Left lobe of liver (tissue), 2 donors: ENCODE measurements around the gene CLSTN2. TPM values are rescaled to one million over a fixed set of nuclear protein-coding genes. Genes with fewer than 3 reads are reported as not detected.

Source experiments
- ATAC-seq: fragments of 200-7000 bp; cut with Tn5 transposase; one replicate; pipeline ENCODE4 v1.9.1; 2020; ENCODE audit warnings: mild to moderate bottlenecking, moderate library complexity
- DNase-seq: peaks from one replicate; pipeline ENCODE4 v3.0.0-alpha.2; 2020; ENCODE audit warnings: low spot score
- total RNA-seq: library from RNA; stranded (reverse); gene quantifications from one replicate; pipeline ENCODE4 v1.2.1, GENCODE V29; 2021
- donor health status: DM: no; HTN: no; CAD: no; lungs with moderate emphysema.
- donor health status: DM: no; HTN: yes; CAD: no.

CLSTN2 gene
- 1.9 TPM for total RNA-seq

- peak; percentile 48 for DNase-seq
- ATAC-seq: peak; percentile 66
Measured at GRCh38 chr3:139935016-139935865, at the start of gene CLSTN2. Gene CLSTN2, plus strand, starts transcription at chr3:139935185.

DNA sequence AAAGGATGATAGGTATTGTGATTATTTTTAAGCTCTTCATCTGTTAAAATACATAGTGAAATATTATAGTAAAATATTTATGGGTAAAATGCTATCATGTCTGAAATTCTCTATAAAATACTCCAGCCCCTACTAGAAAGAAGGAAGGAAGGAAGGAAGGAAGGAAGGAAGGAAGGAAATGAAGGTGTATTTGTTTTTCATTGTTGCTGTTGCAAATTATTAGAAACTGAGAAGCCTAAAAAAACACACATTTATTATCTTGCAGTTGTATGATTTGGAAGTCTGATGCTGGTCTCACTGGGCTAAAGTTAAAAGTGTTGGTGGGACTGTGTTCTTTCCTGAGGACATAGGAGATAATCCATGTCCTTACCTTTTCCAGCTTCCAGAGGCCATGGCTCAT is 47.6 kb upstream of the CLSTN2 start:
- DNase-seq (no peak), ATAC-seq (no peak)

DNA sequence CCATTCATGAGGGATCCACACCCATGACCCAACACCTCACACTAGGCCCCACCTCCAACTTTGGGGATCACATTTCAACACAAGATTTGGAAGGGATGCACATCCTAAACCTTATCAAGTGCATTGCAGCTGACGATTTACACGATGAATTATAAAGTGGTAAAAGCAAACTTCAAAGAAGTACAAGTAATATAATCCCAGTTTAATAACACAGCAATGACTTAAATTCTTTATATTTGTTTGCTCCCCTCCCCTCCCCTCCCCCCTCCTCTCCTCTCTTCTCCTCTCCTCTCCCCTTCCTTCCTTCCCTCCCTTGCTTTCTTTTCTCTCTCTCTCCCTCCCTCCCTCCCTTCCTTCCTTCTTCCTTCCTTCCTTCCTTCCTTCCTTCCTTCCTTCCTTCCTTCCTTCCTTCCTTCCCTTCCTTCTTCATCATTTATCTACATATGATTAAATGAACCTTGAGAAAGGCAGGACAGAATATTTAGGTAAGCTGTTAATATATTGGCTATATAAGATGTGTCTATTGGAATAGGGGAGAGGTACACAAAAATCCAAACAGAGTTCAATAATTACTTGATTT is 46.3 kb upstream of the CLSTN2 start:
- DNase-seq: no peak
- ATAC-seq: no peak

DNA sequence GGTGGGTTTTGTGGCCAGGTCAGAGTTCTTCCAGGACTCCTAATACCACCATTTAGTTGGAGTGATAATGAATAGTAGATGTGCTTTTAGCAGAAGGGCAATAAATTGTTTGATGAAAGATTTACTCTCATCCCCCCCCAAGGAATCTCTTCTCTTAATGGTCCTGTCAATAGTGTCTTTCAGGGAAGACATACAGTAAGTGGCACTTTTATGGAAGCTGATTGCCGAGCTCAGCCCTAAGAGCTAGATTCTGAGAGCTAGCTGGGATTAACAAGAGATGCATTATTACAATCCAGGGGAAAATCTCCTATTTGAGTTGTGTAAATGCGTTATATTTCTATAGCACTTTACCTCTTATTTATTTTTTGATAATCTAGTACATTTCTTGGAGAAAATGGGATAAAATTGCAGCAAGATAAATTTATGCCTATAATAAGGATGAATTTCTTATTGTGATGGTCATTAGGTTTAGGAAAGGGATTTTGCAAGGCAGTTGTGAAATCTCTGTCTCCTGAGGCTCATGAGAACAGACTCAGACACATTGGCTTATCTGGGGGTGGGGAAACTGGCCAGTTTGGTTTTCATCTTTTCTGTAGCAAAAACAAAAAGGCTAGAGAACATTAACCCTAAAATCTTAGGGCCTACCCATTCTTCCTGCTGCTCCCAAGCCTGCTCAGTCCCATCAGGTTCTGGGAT is 41.6 kb upstream of the CLSTN2 start:
- DNase-seq (no peak), ATAC-seq (no peak)

- no peak for ATAC-seq
- DNase-seq: no peak
Measured at GRCh38 chr3:139893963-139894642, 40.9 kb upstream of the CLSTN2 start.

GRCh38 chr3:139894643-139894989 is 40.4 kb upstream of the CLSTN2 start:
- no peak for ATAC-seq
- no peak for DNase-seq

DNA sequence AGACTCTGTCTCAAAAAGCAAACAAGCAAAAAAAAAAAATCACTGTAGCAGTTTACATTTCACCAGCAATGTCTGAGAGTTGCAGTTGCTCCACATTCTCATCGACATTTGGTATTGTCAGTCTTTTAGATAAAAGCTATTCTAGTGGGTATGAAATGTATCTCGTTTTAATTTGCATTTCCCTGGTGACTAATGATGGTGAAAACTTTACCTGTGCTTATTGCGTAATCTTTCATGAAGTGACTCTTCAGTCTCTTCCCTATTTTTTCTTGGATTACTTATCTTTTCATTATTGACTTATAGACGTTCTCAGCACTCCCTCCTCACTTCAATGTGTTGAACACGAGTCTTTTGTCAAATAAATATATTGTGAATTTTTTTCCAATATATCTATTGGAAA is 37.2 kb upstream of the CLSTN2 start:
- ATAC-seq: no peak
- DNase-seq: no peak

GRCh38 chr3:139906418-139906817 is 28.6 kb upstream of the CLSTN2 start:
- DNase-seq: no peak
- no peak for ATAC-seq

DNA sequence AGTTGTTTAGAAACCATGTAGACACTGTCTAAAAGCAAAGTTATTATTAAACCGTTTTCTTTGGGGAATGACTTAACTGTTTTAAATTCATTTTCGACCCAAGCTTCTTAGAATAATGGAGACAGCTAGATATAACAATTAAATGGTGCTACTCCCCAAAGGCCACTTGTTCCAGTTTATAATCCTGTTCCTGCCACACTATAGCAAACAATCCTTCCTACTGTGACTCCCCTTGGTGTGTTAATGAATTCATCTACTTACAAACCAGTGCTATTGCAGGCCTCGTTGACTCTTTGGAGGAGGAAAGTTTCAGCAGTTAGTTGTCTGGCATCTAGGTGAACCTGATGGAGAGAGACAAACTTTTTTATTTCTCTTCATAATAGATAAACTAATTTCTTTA is 25.2 kb upstream of the CLSTN2 start:
- DNase-seq: no peak
- no peak for ATAC-seq

GRCh38 chr3:139916271-139916670 is 18.7 kb upstream of the CLSTN2 start:
- no peak for DNase-seq
- ATAC-seq: no peak

DNA sequence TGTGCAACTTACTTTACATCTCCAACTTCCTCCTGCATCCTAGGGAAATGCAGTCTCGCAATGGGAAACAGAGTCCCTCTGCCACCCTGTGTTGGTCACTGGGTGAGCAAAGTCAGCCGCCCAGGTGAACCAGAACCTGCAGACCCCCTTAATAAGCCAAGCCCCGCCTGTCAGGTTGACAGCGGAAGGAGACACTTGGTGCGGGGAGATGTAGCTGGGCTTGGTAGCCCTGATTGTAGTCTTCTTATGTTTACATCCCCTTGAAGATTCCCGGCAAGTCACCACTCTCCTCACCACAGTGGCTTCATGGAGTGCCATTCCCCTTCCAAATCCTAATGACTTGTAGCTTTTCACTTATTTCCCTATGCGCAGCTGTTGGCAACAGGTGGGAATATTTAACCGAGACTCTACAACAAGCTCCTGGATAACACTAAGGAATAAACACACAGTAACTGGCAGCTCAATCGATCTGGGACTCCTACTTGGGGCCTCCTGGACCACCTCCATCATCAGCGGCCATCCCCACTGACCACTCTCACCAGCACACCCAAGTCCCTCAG is 17.7 kb upstream of the CLSTN2 start:
- ATAC-seq: no peak
- DNase-seq: no peak

- ATAC-seq: no peak
- no peak for DNase-seq
Measured at GRCh38 chr3:139928708-139929505, 6.1 kb upstream of the CLSTN2 start.

DNA sequence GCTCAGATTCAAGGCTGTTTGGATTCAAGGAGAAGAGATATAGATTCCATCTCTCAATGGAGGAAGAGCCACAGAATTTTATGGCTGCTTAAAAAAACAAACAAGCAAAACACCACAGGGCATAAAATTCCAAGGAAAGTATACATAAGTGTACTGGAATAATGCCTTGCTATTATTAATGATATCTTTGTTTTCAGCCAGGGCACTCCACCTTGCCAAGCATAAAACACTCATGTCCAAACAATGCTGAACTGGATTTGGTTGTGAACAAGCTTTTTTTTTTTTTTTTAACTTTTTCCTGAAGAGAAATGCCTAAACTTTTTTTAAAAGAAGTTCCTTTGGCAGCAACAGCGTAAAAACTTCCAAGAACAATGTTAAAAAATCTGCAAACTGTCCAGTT is 4.8 kb upstream of the CLSTN2 start:
- DNase-seq (no peak), ATAC-seq (no peak)

- ATAC-seq (no peak), DNase-seq (no peak)
Measured at GRCh38 chr3:139933766-139934165, 1.2 kb upstream of the CLSTN2 start.

DNA sequence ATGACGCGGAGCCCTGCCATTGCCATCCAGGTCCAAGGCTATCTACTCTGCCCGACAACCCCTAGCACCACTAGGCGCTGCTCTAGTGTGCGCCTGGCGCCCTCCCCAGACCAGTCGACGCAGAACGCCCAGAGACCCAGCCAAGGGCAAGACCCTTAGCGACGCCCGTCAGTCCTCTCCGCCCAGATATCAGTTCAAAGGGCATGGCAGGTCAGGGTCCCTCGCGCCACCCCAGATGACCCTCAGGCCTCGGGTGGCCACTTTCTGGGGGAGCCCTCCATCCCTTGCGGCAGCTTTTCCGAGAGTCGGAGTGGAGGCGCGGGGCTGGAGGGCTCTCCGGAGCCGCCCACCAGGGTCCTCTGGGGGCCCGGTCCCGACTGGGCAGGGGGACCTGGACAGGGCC is 371 bp upstream of the CLSTN2 start:
- ATAC-seq (peak; percentile 52), DNase-seq (no peak)

- ATAC-seq (peak; percentile 47), DNase-seq (no peak)
Measured at GRCh38 chr3:139935866-139936817, 1.2 kb downstream of the CLSTN2 start.

GRCh38 chr3:139937674-139938279 is 2.8 kb downstream of the CLSTN2 start:
- DNase-seq: no peak
- peak; percentile 43 for ATAC-seq

GRCh38 chr3:139939681-139940190 is 4.8 kb downstream of the CLSTN2 start:
- DNase-seq: no peak
- ATAC-seq: no peak

DNA sequence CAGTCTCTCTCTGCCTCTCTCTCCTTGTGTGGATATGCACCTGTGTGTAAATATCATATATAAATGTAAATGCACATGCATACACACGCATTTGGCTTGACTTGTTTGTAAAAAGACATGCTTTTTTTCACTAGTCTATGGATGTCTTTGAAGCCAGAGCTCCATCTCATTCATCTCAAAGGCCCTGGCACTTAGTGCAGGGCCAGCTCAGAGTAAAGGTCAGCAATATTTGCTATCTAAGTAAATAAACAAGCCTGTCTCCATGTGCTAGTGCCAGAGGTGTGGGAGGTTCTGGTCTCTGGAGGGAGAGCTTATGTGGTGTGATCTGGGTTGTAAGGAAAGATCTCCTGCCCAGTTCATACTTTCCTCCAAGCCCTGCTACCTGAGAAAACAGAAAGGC is 5.6 kb downstream of the CLSTN2 start:
- ATAC-seq: peak; percentile 86
- DNase-seq: no peak
